Smooth muscle cell (in vitro differentiated cells): ENCODE data around the gene AHSG. TPM values are rescaled to one million over a fixed set of nuclear protein-coding genes. Genes with fewer than 3 reads are reported as not detected.

ENCODE experiments used
- DNase-seq: peaks from one replicate; lab custom pipeline; 2025; ENCODE audit not compliant: unreplicated experiment; lab: John Stamatoyannopoulos, UW
- H2AFZ ChIP-seq: fragments of 200-600 bp; sonication (generic); 2 replicates; pipeline ENCODE4 v1.6.0; 2016; ENCODE audit warnings: antibody characterized with exemption, low read depth, mild to moderate bottlenecking
- H3F3A ChIP-seq: fragments of 200-600 bp; sonication (generic); 2 replicates; pipeline ENCODE4 v1.6.0; 2017; ENCODE audit warnings: antibody characterized with exemption, low read depth
- H3K27ac ChIP-seq: fragments of 200-600 bp; sonication (generic); 2 replicates; pipeline ENCODE4 v1.5.1; 2016; ENCODE audit warnings: low read depth, mild to moderate bottlenecking
- H3K27me3 ChIP-seq: fragments of 200-600 bp; sonication (generic); 2 replicates; pipeline ENCODE4 v1.6.1; 2016; ENCODE audit warnings: low read depth, mild to moderate bottlenecking
- H3K36me3 ChIP-seq: fragments of 200-600 bp; sonication (generic); 2 replicates; pipeline ENCODE4 v1.5.1; 2016; ENCODE audit warnings: low read depth
- H3K4me1 ChIP-seq: fragments of 200-600 bp; sonication (generic); 2 replicates; pipeline ENCODE4 v1.5.1; 2016; ENCODE audit warnings: low read depth
- H3K4me2 ChIP-seq: fragments of 200-600 bp; sonication (generic); 2 replicates; pipeline ENCODE4 v1.6.0; 2016; ENCODE audit warnings: mild to moderate bottlenecking
- H3K4me3 ChIP-seq: fragments of 200-600 bp; sonication (generic); 2 replicates; pipeline ENCODE4 v1.5.1; 2016; ENCODE audit warnings: mild to moderate bottlenecking
- H3K79me2 ChIP-seq: fragments of 200-600 bp; sonication (generic); 2 replicates; pipeline ENCODE4 v1.6.0; 2016; ENCODE audit warnings: low read depth, mild to moderate bottlenecking
- H3K9ac ChIP-seq: fragments of 200-600 bp; sonication (generic); 2 replicates; pipeline ENCODE4 v1.6.0; 2016; ENCODE audit warnings: low read depth
- H3K9me3 ChIP-seq: fragments of 200-600 bp; sonication (generic); replicated peaks from 2 replicates; pipeline ENCODE4 v1.5.1; 2016; ENCODE audit warnings: low read depth
- H4K20me1 ChIP-seq: fragments of 200-600 bp; sonication (generic); 2 replicates; pipeline ENCODE4 v1.6.0; 2016; ENCODE audit warnings: low read depth
- CTCF ChIP-seq: fragments of 200-600 bp; sonication (generic); IDR thresholded peaks from 2 replicates; pipeline ENCODE4 v1.5.1; 2017; ENCODE audit warnings: borderline replicate concordance, mild to moderate bottlenecking, antibody characterized with exemption; ENCODE audit not compliant: insufficient read depth, poor library complexity, severe bottlenecking
- WGBS: methylation state at CpG from one replicate; pipeline ENCODE4 v1.1.7; 2016; ENCODE audit warnings: low lambda C conversion rate; 5-methylcytosine and 5-hydroxymethylcytosine counted together
- polyA plus RNA-seq: library from polyadenylated mRNA; unstranded; fragments of >200 nt; fragmentation: Nextera tagmentation; extraction: Ambion mirVana; gene quantifications from 2 replicates; pipeline ENCODE4 v1.2.1, GENCODE V29; 2016
- total RNA-seq: library from RNA; depleted of rRNA; stranded (reverse); fragments of >200 nt; gene quantifications from 2 replicates; pipeline ENCODE4 v1.2.3, GENCODE V29; 2014

AHSG gene, protein sequence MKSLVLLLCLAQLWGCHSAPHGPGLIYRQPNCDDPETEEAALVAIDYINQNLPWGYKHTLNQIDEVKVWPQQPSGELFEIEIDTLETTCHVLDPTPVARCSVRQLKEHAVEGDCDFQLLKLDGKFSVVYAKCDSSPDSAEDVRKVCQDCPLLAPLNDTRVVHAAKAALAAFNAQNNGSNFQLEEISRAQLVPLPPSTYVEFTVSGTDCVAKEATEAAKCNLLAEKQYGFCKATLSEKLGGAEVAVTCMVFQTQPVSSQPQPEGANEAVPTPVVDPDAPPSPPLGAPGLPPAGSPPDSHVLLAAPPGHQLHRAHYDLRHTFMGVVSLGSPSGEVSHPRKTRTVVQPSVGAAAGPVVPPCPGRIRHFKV
- 0.18 TPM in 1 of 2 replicates, not detected in the other for total RNA-seq
- 0.16 and 0.26 TPM in 2 replicates for polyA plus RNA-seq

- no peaks in the 10 kb centered on the region for H4K20me1 ChIP-seq
- H3K4me3 ChIP-seq = no peak within 1 kb of the TSS
- DNase-seq = no peak
- H3K4me2 ChIP-seq = no peak within 1 kb of the TSS
- H3K79me2 ChIP-seq = no peaks in the 10 kb centered on the region
- H3F3A ChIP-seq = no peaks in the 10 kb centered on the region
- H3K4me1 ChIP-seq = no peaks in the 10 kb centered on the region
- peaks cover 15% of the 10 kb centered on the region for H3K27me3 ChIP-seq
- H3K9me3 ChIP-seq = no peaks in the 10 kb centered on the region
- no peak within 1 kb of the TSS for H2AFZ ChIP-seq
- no peaks in the 10 kb centered on the region for H3K36me3 ChIP-seq
- H3K27ac ChIP-seq = no peak within 1 kb of the TSS
- TF ChIP-seq CTCF = no peak
- no peak within 1 kb of the TSS for H3K9ac ChIP-seq
- WGBS = 92% methylated on average over 7 of the region's 7 CpGs
Measured at GRCh38 chr3:186612721-186613636, at the start of gene AHSG. AHSG (plus strand) TSS chr3:186613060; CDS start chr3:186613142, 82 bp downstream.

- H3K4me2 ChIP-seq = no peak overlapping the region
- no peak for DNase-seq
- H3K36me3 ChIP-seq = no peaks in the 10 kb centered on the region
- no peak overlapping the region for H3K27ac ChIP-seq
- no peak overlapping the region for H3K4me3 ChIP-seq
- H3F3A ChIP-seq = no peaks in the 10 kb centered on the region
- peaks cover 6% of the 10 kb centered on the region for H3K4me1 ChIP-seq
- H3K9ac ChIP-seq = no peak overlapping the region
- no peak overlapping the region for H2AFZ ChIP-seq
- H3K79me2 ChIP-seq = peaks cover 24% of the 10 kb centered on the region
- no peak for TF ChIP-seq CTCF
- peaks cover 7% of the 10 kb centered on the region for H4K20me1 ChIP-seq
- no peaks in the 10 kb centered on the region for H3K9me3 ChIP-seq
- no peaks in the 10 kb centered on the region for H3K27me3 ChIP-seq
Measured at GRCh38 chr3:186564586-186564985, 48.3 kb upstream of the AHSG start.

DNA sequence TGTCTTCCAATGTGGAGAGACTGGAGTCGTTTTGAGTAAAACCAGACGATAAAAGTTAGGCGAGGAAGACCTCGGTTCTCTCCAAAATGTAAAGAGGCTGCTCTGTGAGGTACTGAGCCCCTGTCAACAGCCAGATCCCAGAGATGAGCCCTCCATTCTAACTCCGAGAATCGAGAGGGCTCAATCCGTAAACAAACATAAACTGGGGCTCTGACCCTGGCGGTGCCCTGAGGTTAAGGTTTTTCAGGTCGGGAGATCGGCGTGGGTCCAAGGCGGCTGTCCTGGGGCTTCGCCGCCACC lies 46.1 kb upstream of the AHSG start:
- H3K27ac ChIP-seq = peak overlapping the region; percentile 66
- TF ChIP-seq CTCF = no peak
- H3F3A ChIP-seq = no peaks in the 10 kb centered on the region
- H3K79me2 ChIP-seq = peaks cover 36% of the 10 kb centered on the region
- no peaks in the 10 kb centered on the region for H3K9me3 ChIP-seq
- no peaks in the 10 kb centered on the region for H4K20me1 ChIP-seq
- H3K27me3 ChIP-seq = no peaks in the 10 kb centered on the region
- peak overlapping the region; percentile 76 for H3K4me3 ChIP-seq
- peak overlapping the region; percentile 91 for H3K4me2 ChIP-seq
- H3K4me1 ChIP-seq = peaks cover 16% of the 10 kb centered on the region
- H2AFZ ChIP-seq = peak overlapping the region; percentile 99
- no peaks in the 10 kb centered on the region for H3K36me3 ChIP-seq
- under 1% methylated on average over 14 of the region's 14 CpGs for WGBS
- DNase-seq = no peak
- H3K9ac ChIP-seq = peak overlapping the region; percentile 78
